NCI-H774 (cell line): ENCODE results near the gene GRM7.

Experiments
- DNase-seq: peaks from one replicate; lab custom pipeline; 2025; lab: John Stamatoyannopoulos, UW

GRM7 gene

DNA sequence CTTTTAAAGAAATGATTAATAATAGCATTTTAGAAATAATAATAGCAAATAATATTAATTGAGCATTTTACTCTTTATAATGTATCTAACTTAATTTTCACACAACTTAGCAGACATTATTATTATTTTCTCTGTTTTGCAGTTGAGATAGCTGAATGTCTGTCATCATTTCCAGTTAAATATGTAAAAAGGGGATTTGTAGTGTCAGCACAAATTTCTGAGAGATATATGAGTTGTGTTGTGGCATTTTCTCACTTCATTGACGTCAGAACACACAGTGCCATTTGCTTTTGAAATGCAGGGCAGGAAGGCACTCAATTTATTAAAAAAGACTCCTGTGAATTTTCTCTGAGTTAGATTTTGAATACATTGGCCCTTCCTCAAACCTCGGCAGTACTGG lies 111.0 kb downstream of the GRM7 start:
- no peak for DNase-seq

DNA sequence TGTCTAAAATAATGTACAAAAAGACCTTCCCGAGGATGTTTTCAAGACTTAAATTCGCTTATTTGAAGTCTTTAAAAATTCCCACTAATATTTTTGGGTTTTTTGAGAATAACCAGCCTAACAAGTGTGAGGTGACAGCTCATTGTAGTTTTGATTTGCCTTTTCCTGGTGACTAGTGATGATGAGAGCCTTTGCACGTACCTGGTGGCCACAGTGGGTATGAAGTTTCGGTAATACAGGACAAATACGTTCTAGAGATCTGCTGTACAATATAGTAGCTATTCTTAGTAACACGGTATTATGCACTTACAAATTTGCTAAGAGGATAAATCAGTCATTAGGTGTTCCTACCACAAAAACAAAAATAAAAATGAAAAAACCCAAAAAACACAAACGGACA lies 124.9 kb downstream of the GRM7 start:
- no peak for DNase-seq

DNA sequence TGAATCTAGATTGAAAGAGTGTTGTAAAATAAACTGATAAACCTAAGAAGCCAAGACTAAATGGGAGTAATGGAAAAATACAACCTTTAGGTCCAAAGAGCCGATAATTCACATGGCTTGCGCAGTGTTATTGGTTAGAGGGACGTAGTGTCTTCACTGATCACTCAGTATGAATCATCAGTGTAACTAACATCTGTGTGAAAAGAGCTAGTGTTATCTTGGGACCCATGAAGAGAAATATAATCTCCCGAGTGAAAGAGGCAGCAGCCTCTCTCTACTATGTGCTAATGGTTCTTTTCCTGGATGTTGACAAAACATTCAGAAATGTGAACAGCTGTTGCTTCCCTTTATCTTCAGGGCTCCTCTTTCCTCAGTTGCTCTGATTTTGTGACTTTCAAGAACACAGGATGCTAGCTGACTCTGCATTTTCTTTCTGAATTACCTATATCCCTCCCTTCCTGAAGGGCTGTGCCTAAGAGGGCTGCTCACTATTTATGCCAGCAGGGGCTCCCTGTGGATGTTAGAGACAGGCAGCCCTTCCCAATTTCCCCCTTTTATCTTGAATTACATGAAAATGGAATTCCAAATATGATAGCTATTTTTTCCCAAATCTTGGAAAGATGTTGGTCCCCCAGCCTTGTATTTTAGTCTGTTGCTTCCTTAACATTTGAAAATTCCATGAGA lies 128.8 kb downstream of the GRM7 start:
- no peak for DNase-seq

DNA sequence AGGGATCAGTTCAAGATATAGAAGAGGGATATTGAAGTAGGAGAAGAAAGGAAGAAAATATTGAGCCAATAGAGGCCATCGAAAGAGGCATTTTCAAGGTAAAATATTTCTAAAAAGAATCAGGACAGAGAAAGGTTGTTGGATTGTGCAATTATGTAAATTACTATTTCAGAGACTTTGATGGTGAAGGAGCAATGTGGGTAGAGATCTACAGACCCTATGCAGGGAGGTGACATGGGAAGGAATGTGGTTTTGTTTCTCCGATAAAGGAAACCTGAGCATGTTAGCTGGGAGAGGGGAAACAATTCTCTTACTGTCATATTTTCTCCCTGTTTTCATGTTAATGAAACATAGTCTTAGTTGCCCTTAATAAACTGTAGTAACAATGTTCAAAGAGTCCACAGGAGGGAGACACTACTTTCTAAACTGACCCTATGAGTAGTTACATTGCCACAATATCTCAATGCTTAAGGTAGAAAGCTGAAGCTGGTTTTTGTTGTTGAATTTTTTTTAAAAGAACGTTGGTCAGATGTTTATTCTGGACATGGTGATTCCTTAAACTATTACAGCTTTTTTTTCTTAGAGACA lies 133.3 kb downstream of the GRM7 start:
- DNase-seq: no peak

GRCh38 chr3:7000501-7000900 lies 139.6 kb downstream of the GRM7 start:
- DNase-seq: no peak

DNA sequence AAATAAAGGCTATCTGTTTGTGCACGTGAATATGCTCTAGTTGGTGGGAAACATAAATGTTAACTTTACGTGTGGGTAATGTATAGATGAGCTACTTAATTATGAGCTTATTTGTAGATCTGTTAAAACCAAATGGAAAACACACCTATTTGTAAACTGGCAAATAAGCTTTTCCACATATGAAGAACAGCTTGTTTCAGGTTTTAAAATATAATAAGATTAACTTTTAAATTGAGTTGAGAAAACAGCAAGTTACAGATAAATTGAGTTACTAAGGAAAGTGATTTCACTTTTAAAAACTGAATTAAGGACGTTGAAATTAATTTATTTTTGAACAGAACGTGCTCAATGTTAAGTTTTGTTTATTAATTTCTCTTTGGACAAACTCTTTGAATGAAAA lies 140.5 kb downstream of the GRM7 start:
- no peak for DNase-seq

- DNase-seq: no peak
Observed at GRCh38 chr3:7015683-7016440, 154.9 kb downstream of the GRM7 start.

GRCh38 chr3:7025581-7026300 lies 164.8 kb downstream of the GRM7 start:
- DNase-seq: no peak

DNA sequence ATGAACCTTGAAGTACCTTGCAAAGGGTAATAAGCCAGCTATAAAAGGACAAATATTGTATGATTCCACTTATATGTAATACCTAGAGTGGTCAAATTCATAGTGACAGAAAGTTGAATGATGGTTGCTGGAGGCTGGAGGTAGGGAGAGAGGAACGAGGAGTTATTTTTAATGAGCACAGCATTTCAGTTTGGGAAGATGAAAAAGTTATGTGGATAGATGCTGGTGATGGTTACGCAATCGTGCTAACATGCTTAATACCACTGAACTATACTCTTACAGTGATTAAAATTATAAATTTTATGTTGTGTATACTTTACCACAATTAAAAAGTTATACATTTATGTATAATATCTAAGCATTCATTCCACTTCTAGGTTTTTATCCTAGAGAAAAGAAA lies 168.6 kb downstream of the GRM7 start:
- no peak for DNase-seq

DNA sequence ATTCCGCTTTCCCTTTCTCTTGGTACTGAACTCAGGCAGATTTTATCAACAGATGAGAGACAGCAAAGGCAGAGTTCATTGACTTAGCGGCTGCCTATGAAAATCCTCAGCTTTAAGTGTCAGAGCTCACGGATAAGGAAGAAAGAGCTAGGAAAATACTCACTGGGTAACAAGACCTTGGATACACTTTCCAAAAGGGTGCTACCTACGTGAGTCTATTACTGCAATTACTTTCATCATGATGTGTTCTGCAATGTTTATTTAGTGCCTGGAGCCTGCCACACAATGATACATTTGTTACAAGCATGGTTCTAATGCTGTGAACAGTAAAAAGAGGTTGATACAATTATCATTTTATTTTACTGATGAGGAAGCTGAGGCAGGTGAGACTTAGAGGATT lies 177.5 kb downstream of the GRM7 start:
- DNase-seq: no peak

DNA sequence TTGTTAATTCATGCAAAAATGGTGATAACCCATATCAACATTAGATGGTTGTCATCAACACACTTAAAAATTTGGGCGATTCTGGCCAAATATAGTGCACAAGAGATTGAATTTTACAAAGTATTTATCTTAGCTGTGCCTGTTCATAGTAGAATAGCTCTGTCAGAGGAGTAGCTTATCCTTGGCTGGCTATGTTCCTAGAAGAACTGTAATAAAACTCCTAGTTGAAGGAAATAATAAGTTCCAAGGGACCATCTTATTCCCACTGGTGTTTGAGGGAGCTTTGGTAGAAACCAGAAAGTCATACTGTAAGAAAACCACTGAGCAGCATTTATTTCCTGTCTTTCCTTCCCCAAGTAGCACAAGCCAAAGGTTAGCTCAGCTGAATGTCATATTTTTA lies 201.8 kb downstream of the GRM7 start:
- DNase-seq: no peak

GRCh38 chr3:7070461-7070860 lies 209.5 kb downstream of the GRM7 start:
- DNase-seq: no peak

GRCh38 chr3:7074217-7074616 lies 213.3 kb downstream of the GRM7 start:
- DNase-seq: no peak

DNA sequence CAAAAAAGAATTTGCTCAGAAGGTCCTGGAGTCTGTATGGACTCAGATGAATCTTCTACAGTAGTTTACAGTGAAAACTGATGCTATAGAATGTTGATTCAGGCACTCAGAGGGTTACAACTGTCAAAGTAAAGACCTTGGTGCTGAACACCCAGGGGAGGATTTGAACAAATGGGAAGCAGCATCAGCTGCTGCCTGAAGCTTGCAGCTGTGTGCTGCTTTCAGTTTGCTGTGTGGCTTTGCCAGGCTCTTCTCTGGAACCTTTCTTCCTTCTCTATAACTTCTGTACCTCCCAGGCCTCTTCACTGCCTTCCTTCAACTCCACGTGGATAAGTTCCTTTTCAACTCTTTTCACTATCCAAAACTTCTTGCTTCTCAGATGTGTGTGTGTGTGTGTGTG lies 214.2 kb downstream of the GRM7 start:
- DNase-seq: no peak

DNA sequence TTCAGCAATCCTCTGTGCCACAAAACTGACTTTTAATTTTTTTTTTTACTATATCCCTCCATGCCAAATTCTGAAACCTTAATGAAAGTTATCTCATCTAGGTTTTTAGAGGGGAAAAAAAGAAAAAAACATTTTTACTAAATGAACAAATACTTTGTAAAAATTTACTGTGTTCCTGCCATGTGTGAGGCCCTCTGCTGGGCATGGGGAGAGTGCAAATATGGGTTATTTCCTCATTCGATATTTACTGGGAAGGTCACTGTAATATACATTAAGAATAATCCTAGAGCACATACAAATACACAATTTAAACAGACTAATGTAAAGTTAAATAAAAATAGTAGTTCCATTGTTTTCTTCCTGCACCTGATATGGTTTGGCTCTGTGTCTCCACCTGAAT lies 215.0 kb downstream of the GRM7 start:
- DNase-seq: no peak

GRCh38 chr3:7082244-7082643 lies 221.3 kb downstream of the GRM7 start:
- DNase-seq: no peak

DNA sequence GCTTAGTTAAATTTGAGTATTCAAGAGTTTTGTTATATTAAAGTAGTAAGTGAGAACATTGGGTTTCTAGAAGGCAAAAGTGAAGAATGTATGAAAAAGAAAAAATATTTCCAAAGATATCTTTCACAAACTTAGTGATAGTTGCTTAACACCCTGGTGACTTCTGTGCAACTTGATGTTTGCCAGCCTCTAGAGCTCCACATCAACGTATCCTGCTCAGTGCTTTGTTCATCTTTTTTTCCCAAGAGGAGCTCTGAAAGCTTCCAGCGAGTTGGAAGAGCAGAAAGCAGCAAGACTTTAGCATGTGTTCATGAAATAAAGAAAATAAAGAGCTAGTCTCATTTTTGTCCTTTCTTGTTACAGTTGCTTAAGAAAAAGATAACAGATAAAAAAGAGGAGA lies 225.5 kb downstream of the GRM7 start:
- no peak for DNase-seq

GRCh38 chr3:7095116-7095515 lies 234.2 kb downstream of the GRM7 start:
- DNase-seq: no peak

DNA sequence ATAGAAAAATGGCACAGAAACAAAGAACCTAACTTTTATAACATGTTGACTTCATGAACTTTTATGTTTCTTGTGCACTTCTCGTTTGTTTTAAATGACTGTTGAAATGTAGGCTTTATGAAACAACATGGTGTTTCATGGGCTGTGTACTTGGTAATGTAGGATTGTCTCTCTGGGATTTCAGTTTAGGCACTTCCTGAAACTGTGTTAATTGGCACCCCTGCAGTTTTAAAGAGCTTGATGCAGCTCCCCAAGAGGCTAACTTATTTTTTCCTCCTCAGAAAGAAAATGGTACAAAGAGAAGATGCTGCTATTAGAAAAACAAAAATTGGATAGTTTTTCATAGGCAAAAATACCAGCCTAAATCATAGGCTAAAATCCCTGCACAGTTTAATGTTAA lies 239.2 kb downstream of the GRM7 start:
- DNase-seq: no peak

GRCh38 chr3:7106635-7107034 lies 245.7 kb downstream of the GRM7 start:
- DNase-seq: no peak

DNA sequence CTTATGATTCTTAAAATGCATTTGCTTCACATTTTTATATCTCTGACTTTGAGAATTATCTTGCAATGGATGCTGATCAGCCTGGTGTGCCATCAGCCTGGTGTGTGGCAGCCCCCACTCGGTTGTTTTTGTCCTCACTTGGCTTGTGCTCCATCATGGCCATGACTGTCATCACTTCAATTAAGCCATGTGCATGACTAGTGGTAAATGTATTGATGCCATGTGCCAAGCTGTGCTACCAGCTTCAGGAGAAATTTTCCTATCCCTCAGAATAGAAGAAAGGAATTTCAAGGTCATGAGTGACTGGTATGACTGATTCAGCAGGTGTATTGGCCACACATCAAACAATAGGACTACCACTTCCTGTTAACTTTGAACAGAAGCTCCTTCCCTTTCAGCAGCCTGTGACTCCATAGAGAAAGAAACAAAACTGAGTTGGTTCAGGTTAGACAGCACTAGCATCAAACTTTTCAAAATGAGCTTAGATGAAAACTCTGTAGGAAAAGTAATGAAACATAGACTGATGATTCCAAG lies 251.7 kb downstream of the GRM7 start:
- no peak for DNase-seq

GRCh38 chr3:7144697-7145308 lies 283.9 kb downstream of the GRM7 start:
- DNase-seq: peak; percentile 0
